ENCODE results near the gene SEMA5A.

Gene SEMA5A

GRCh38 chr5:9015937-9016270 lies 530.0 kb downstream of the SEMA5A start:
- no peak overlapping the region for H3K9ac ChIP-seq (ENCODE audit: low read length)
- H2AFZ ChIP-seq (ENCODE audit: low read length) = no peak overlapping the region
- H3F3A ChIP-seq (ENCODE audit: insufficient read depth, low read length) = no peaks in the 10 kb centered on the region
- no peaks in the 10 kb centered on the region for H3K4me1 ChIP-seq (ENCODE audit: low read length)
- no peaks in the 10 kb centered on the region for H3K9me2 ChIP-seq (replicated peaks; ENCODE audit: insufficient read depth, low read length)
- no peaks in the 10 kb centered on the region for H3K79me2 ChIP-seq (ENCODE audit: low read length)
- H3K4me2 ChIP-seq (ENCODE audit: low read depth, low read length) = no peak overlapping the region
- H3K9me3 ChIP-seq (replicated peaks; ENCODE audit: insufficient read depth, low read length) = no peaks in the 10 kb centered on the region
- no peak overlapping the region for H3K4me3 ChIP-seq (ENCODE audit: low read length)
- H3K36me3 ChIP-seq (replicated peaks; ENCODE audit: insufficient read depth, low read length) = no peaks in the 10 kb centered on the region
- no peak for DNase-seq
- H3K27ac ChIP-seq (ENCODE audit: low read length) = no peak overlapping the region
- no peaks in the 10 kb centered on the region for H4K20me1 ChIP-seq (ENCODE audit: insufficient read depth, low read length)
- no peaks in the 10 kb centered on the region for H3K27me3 ChIP-seq (replicated peaks; ENCODE audit: insufficient read depth, low read length)
- TF ChIP-seq EZH2phosphoT487 (IDR thresholded peaks at IDR 0.05; ENCODE audit: low read length) (no peak), EZH2 (optimal IDR thresholded peaks at IDR 0.05; ENCODE audit: low read depth, low read length) (no peak), CTCF (IDR thresholded peaks at IDR 0.05; ENCODE audit: low read length) (no peak)

GRCh38 chr5:9015260-9015936 lies 530.5 kb downstream of the SEMA5A start:
- H3K4me3 ChIP-seq (ENCODE audit: low read length) = no peak overlapping the region
- H3K9me3 ChIP-seq (replicated peaks; ENCODE audit: insufficient read depth, low read length) = no peaks in the 10 kb centered on the region
- no peak overlapping the region for H3K9ac ChIP-seq (ENCODE audit: low read length)
- no peaks in the 10 kb centered on the region for H3K4me1 ChIP-seq (ENCODE audit: low read length)
- no peak overlapping the region for H2AFZ ChIP-seq (ENCODE audit: low read length)
- H3K36me3 ChIP-seq (replicated peaks; ENCODE audit: insufficient read depth, low read length) = no peaks in the 10 kb centered on the region
- TF ChIP-seq CTCF (IDR thresholded peaks at IDR 0.05; ENCODE audit: low read length) (no peak), EZH2phosphoT487 (IDR thresholded peaks at IDR 0.05; ENCODE audit: low read length) (no peak)
- DNase-seq = no peak
- no peaks in the 10 kb centered on the region for H3K9me2 ChIP-seq (replicated peaks; ENCODE audit: insufficient read depth, low read length)
- no peak overlapping the region for H3K4me2 ChIP-seq (ENCODE audit: low read depth, low read length)
- H4K20me1 ChIP-seq (ENCODE audit: insufficient read depth, low read length) = no peaks in the 10 kb centered on the region
- H3K27ac ChIP-seq (ENCODE audit: low read length) = no peak overlapping the region
- H3K79me2 ChIP-seq (ENCODE audit: low read length) = no peaks in the 10 kb centered on the region
- H3F3A ChIP-seq (ENCODE audit: insufficient read depth, low read length) = no peaks in the 10 kb centered on the region
- no peaks in the 10 kb centered on the region for H3K27me3 ChIP-seq (replicated peaks; ENCODE audit: insufficient read depth, low read length)

GRCh38 chr5:9013147-9013546 lies 532.7 kb downstream of the SEMA5A start:
- H3K27ac ChIP-seq (ENCODE audit: low read length) = no peak overlapping the region
- DNase-seq = no peak
- H3K9ac ChIP-seq (ENCODE audit: low read length) = no peak overlapping the region
- H4K20me1 ChIP-seq (ENCODE audit: insufficient read depth, low read length) = no peaks in the 10 kb centered on the region
- TF ChIP-seq CTCF (IDR thresholded peaks at IDR 0.05; ENCODE audit: low read length) (no peak), EZH2 (optimal IDR thresholded peaks at IDR 0.05; ENCODE audit: low read depth, low read length) (no peak), EZH2phosphoT487 (IDR thresholded peaks at IDR 0.05; ENCODE audit: low read length) (no peak)
- H3K4me1 ChIP-seq (ENCODE audit: low read length) = no peaks in the 10 kb centered on the region
- H3K4me2 ChIP-seq (ENCODE audit: low read depth, low read length) = no peak overlapping the region
- no peaks in the 10 kb centered on the region for H3K36me3 ChIP-seq (replicated peaks; ENCODE audit: insufficient read depth, low read length)
- H3K9me2 ChIP-seq (replicated peaks; ENCODE audit: insufficient read depth, low read length) = no peaks in the 10 kb centered on the region
- no peaks in the 10 kb centered on the region for H3K27me3 ChIP-seq (replicated peaks; ENCODE audit: insufficient read depth, low read length)
- no peaks in the 10 kb centered on the region for H3K9me3 ChIP-seq (replicated peaks; ENCODE audit: insufficient read depth, low read length)
- no peaks in the 10 kb centered on the region for H3F3A ChIP-seq (ENCODE audit: insufficient read depth, low read length)
- no peak overlapping the region for H3K4me3 ChIP-seq (ENCODE audit: low read length)
- H2AFZ ChIP-seq (ENCODE audit: low read length) = no peak overlapping the region
- no peaks in the 10 kb centered on the region for H3K79me2 ChIP-seq (ENCODE audit: low read length)

Data from MM.1S (cell line).